ENCODE measurements around the gene DPH7. TPM values are rescaled to one million over a fixed set of nuclear protein-coding genes. Genes with fewer than 3 reads are reported as not detected.
A peak's percentile ranks its signal among the peaks of the same experiment; 100 is the strongest.

The DPH7 gene
- total and polyA plus RNA-seq, 2 of the 8 experiments (the other 6 are each of a cell fraction or from before 2014, with no cell fraction given), result 44.6 to 45.5 TPM

- Histone ChIP-seq H3K36me3 (ENCODE audit: control insufficient read depth in 2 of 4, insufficient read depth in 4 of 4, low read length in 3 of 4) (peaks cover 17 to 54% (median 41%) of the 10 kb centered on the region in 4 experiments), H3K79me2 (ENCODE audit: control insufficient read depth in 1 of 2, insufficient read depth in 2 of 2, low read length in 2 of 2) (peaks cover 7 to 8% of the 10 kb centered on the region in 2 experiments)
- TF ChIP-seq MAFK (IDR thresholded peaks at IDR 0.05; ENCODE audit: low read depth, low read length) (no peak), GABPA (IDR thresholded peaks at IDR 0.05; ENCODE audit: borderline replicate concordance, insufficient read depth, low read length) (peak; percentile 42; the same call in 1 of the 2 replicates), KDM1A (IDR thresholded peaks at IDR 0.05; ENCODE audit: borderline replicate concordance, low read length) (no peak), RBBP5 (IDR thresholded peaks at IDR 0.05; ENCODE audit: borderline replicate concordance, low read depth, low read length) (no peak), KDM5A (IDR thresholded peaks at IDR 0.05; ENCODE audit: low read length) (no peak), RAD21 (IDR thresholded peaks at IDR 0.05 in 1 of 2, conservative IDR thresholded peaks at IDR 0.05 in 1 of 2; ENCODE audit: low read depth in 2 of 2, low read length in 2 of 2) (peak; percentile 83 to 92), NRF1 (IDR thresholded peaks at IDR 0.05; ENCODE audit: low read depth, low read length) (no peak), NANOG (IDR thresholded peaks at IDR 0.05; ENCODE audit: insufficient read depth, low read depth, low read length, poor library complexity, severe bottlenecking) (no peak), CTCF (IDR thresholded peaks at IDR 0.05; ENCODE audit: control extremely low read depth in 1 of 3, insufficient read depth in 1 of 3, low read depth in 1 of 3, low read length in 3 of 3) (peak in 2 of 3 experiments; percentile 71 to 85; a peak in 3 of 4 replicates)
These were observed 3.6 kb upstream of the DPH7 start for GRCh38 chr9:137582286-137582860.

More at GRCh38 chr9:137582286-137582860, 3.6 kb upstream of the DPH7 start:
- no peaks in the 10 kb centered on the region for H3K27me3 ChIP-seq (replicated peaks in 1 of 4; ENCODE audit: control insufficient read depth in 3 of 4, extremely low read depth in 1 of 4, insufficient read depth in 3 of 4, low read length in 3 of 4)
- H3K79me1 ChIP-seq (ENCODE audit: low read depth, low read length), result peaks cover 27% of the 10 kb centered on the region
- no peak overlapping the region for H3K23ac ChIP-seq (ENCODE audit: insufficient read length)
- no peak overlapping the region for H2BK5ac ChIP-seq (ENCODE audit: low read depth, low read length)
- no peak overlapping the region for H3K9ac ChIP-seq (replicated peaks in 1 of 4; ENCODE audit: extremely low read depth in 1 of 4, low read depth in 3 of 4, low read length in 3 of 4)
- peaks cover 3% of the 10 kb centered on the region; the same call in 1 of the 2 replicates for H3K23me2 ChIP-seq (ENCODE audit: low read depth, low read length)
- H3K4ac ChIP-seq (replicated peaks; ENCODE audit: insufficient read length, low read depth, low read length), result no peak overlapping the region
- no peaks in the 10 kb centered on the region for H3K9me3 ChIP-seq (ENCODE audit: insufficient read depth in 2 of 2, low read depth in 1 of 2, low read length in 1 of 2)
- peaks cover 0 to 20% (median 7%) of the 10 kb centered on the region in 4 experiments; a peak in 6 of 7 replicates for H3K4me1 ChIP-seq (replicated peaks in 1 of 4; ENCODE audit: control insufficient read depth in 3 of 4, insufficient read depth in 4 of 4, low read length in 3 of 4)
- no peak overlapping the region for H4K91ac ChIP-seq (replicated peaks; ENCODE audit: insufficient read length, low read length)
- no peak overlapping the region for H4K5ac ChIP-seq (ENCODE audit: insufficient read length, low read depth, low read length)
- H3K4me2 ChIP-seq (ENCODE audit: insufficient read depth in 1 of 2, low read depth in 2 of 2, low read length in 2 of 2), result no peak overlapping the region
- H3K4me3 ChIP-seq (ENCODE audit: extremely low read depth in 1 of 4, insufficient read depth in 2 of 4, low read depth in 3 of 4, low read length in 4 of 4), result no peak overlapping the region
- H2BK120ac ChIP-seq (replicated peaks; ENCODE audit: low read depth, low read length), result no peak overlapping the region
- no peak overlapping the region for H3K14ac ChIP-seq (ENCODE audit: insufficient read length)
- 89% methylated on average over 20 of the region's 20 CpGs; no CpG with 5 or more reads in 1 of the 2 experiments for WGBS, 2 experiments (ENCODE audit: extremely low coverage in 1 of 2, insufficient coverage in 1 of 2, insufficient read length in 1 of 2, insufficient replicate concordance in 2 of 2, low coverage in 1 of 2, low lambda C conversion rate in 2 of 2, missing lambda C conversion rate in 1 of 2)
- no peak overlapping the region for H2BK12ac ChIP-seq (ENCODE audit: low read depth, low read length)
- no peak overlapping the region for H4K8ac ChIP-seq (ENCODE audit: extremely low read depth, insufficient read depth, low read length)
- no peak overlapping the region for H2BK20ac ChIP-seq (ENCODE audit: low read length)
- H2AK5ac ChIP-seq (ENCODE audit: low read depth, low read length), result no peak overlapping the region
- H2BK15ac ChIP-seq (ENCODE audit: low read length), result no peak overlapping the region
- ChIA-PET CTCF (ENCODE audit: partially characterized antibody) (interaction anchor here (0.6 to 5.9 kb wide), 30 partner anchors 8 to 417 kb away, joined by 3 to 46 read pairs (median 4); partner anchors contain the start of genes EHMT1 and ZMYND19), POLR2A (ENCODE audit: partially characterized antibody) (interaction anchor here (0.6 to 4.6 kb wide), 9 partner anchors 8 to 92 kb away, joined by 3 to 45 read pairs (median 3); partner anchors contain the start of genes EHMT1 and ZMYND19)
- peak in 1 of 2 experiments; percentile 66 for DNase-seq (ENCODE audit: low read depth in 1 of 2, low spot score in 2 of 2)
- no peak for FAIRE-seq
- no peak overlapping the region for H2AFZ ChIP-seq (ENCODE audit: low read length)
- no peak overlapping the region for H3K18ac ChIP-seq (ENCODE audit: extremely low read depth, low read length)
- 0 out of 2 replicates have a peak overlapping the region, but pooled peaks have one; percentile 7 for H3K27ac ChIP-seq (ENCODE audit: low read depth, low read length)
- no peak overlapping the region for H3K56ac ChIP-seq (replicated peaks; ENCODE audit: insufficient read length, low read depth, low read length)
- peaks cover 12 to 45% of the 10 kb centered on the region in 2 experiments for H4K20me1 ChIP-seq (replicated peaks in 1 of 2; ENCODE audit: control insufficient read depth in 1 of 2, insufficient read depth in 2 of 2, low read length in 2 of 2)
